Mesothelial cell of epicardium (in vitro differentiated cells): ENCODE measurements around the gene SLC37A1. TPM values are rescaled to one million over a fixed set of nuclear protein-coding genes. Genes with fewer than 3 reads are reported as not detected.

Source experiments
- DNase-seq, 2 experiments: peaks; one replicate each; pipeline ENCODE4 v3.0.0; 2021; ENCODE audit warnings: low spot score in 2 of 2; ENCODE audit not compliant: unreplicated experiment in 2 of 2
- H3K27ac Mint-ChIP-seq: 2 replicates; pipeline ENCODE4 v1.8.0; 2021; ENCODE audit warnings: mixed read lengths
- H3K27me3 Mint-ChIP-seq: 2 replicates; pipeline ENCODE4 v1.8.0; 2021; ENCODE audit warnings: low read depth, mixed read lengths
- H3K36me3 Mint-ChIP-seq: 2 replicates; pipeline ENCODE4 v1.8.0; 2021; ENCODE audit warnings: mixed read lengths
- H3K4me1 Mint-ChIP-seq: 2 replicates; pipeline ENCODE4 v1.8.0; 2021; ENCODE audit warnings: mixed read lengths
- H3K4me3 Mint-ChIP-seq: 2 replicates; pipeline ENCODE4 v1.8.0; 2021; ENCODE audit warnings: mild to moderate bottlenecking, moderate library complexity, mixed read lengths
- H3K9me3 Mint-ChIP-seq: 2 replicates; pipeline ENCODE4 v1.8.0; 2021; ENCODE audit warnings: mixed read lengths
- CTCF ChIP-seq: fragments of 200-600 bp; sonication (generic); IDR thresholded peaks from one replicate; pipeline ENCODE4 v1.5.0; 2021; ENCODE audit warnings: antibody characterized with exemption; ENCODE audit not compliant: unreplicated experiment
- total RNA-seq: library from RNA; stranded (reverse); gene quantifications from 3 replicates; pipeline ENCODE4 v1.2.1, GENCODE V29; 2021

SLC37A1 gene
- total RNA-seq, 1 donor from 2014 or later, result 13.0 TPM

- TF ChIP-seq CTCF, result no peak
- H3K36me3 Mint-ChIP-seq, result peaks cover 4% of the 10 kb centered on the region
Measured at GRCh38 chr21:42535602-42536171, 22.0 kb downstream of the SLC37A1 start.

GRCh38 chr21:42536601-42537000, 22.9 kb downstream of the SLC37A1 start:
- Mint-ChIP-seq H3K27ac (no peak overlapping the region), H3K27me3 (no peaks in the 10 kb centered on the region), H3K4me3 (no peak overlapping the region), H3K36me3 (peaks cover 6% of the 10 kb centered on the region), H3K9me3 (no peaks in the 10 kb centered on the region), H3K4me1 (no peaks in the 10 kb centered on the region)
- no peak for DNase-seq
- TF ChIP-seq CTCF, result no peak

More at GRCh38 chr21:42535602-42536171, 22.0 kb downstream of the SLC37A1 start:
- Mint-ChIP-seq H3K9me3 (no peaks in the 10 kb centered on the region), H3K27ac (no peak overlapping the region), H3K4me3 (no peak overlapping the region), H3K27me3 (no peaks in the 10 kb centered on the region), H3K4me1 (peaks cover under 1% of the 10 kb centered on the region)
- no peak for DNase-seq

- H3K27ac Mint-ChIP-seq, result no peak overlapping the region
- H3K27me3 Mint-ChIP-seq, result no peaks in the 10 kb centered on the region
- peaks cover 6% of the 10 kb centered on the region for H3K36me3 Mint-ChIP-seq
- no peak for DNase-seq
- no peak overlapping the region for H3K4me3 Mint-ChIP-seq
- no peaks in the 10 kb centered on the region for H3K4me1 Mint-ChIP-seq
- no peak for TF ChIP-seq CTCF
- H3K9me3 Mint-ChIP-seq, result no peaks in the 10 kb centered on the region
Measured at GRCh38 chr21:42537106-42537742, 23.6 kb downstream of the SLC37A1 start.

GRCh38 chr21:42538479-42539275, 25.0 kb downstream of the SLC37A1 start:
- no peak overlapping the region for H3K4me3 Mint-ChIP-seq
- no peaks in the 10 kb centered on the region for H3K27me3 Mint-ChIP-seq
- no peaks in the 10 kb centered on the region for H3K4me1 Mint-ChIP-seq
- DNase-seq, result no peak
- no peak for TF ChIP-seq CTCF
- H3K9me3 Mint-ChIP-seq, result no peaks in the 10 kb centered on the region
- no peak overlapping the region for H3K27ac Mint-ChIP-seq
- peaks cover 6% of the 10 kb centered on the region for H3K36me3 Mint-ChIP-seq

- Mint-ChIP-seq H3K4me1 (no peaks in the 10 kb centered on the region), H3K27me3 (no peaks in the 10 kb centered on the region), H3K4me3 (no peak overlapping the region), H3K27ac (no peak overlapping the region), H3K36me3 (peaks cover 5% of the 10 kb centered on the region), H3K9me3 (no peaks in the 10 kb centered on the region)
- TF ChIP-seq CTCF, result no peak
- no peak for DNase-seq
Measured at GRCh38 chr21:42539342-42539741, 25.7 kb downstream of the SLC37A1 start.
